HepG2 (cell line): ENCODE data around the gene PDIA4.

Source experiments
- CTCF ChIP-seq: sonication (generic); formaldehyde crosslinking; IDR thresholded peaks from 2 replicates; pipeline ENCODE4 v1.5.0; 2020; ENCODE audit warnings: mild to moderate bottlenecking, missing genetic modification reagents, moderate library complexity
- NFE2L2 ChIP-seq: fragments of 150-350 bp; IDR thresholded peaks from 2 replicates; pipeline ENCODE4 v1.6.1; 2014; ENCODE audit warnings: low read length
- ZNF276 ChIP-seq: sonication (generic); formaldehyde crosslinking; IDR thresholded peaks from 2 replicates; pipeline ENCODE4 v1.4.0; 2020; ENCODE audit warnings: mild to moderate bottlenecking, low read depth, missing genetic modification reagents

GRCh38 chr7:148958061-148958460 is 70.2 kb downstream of the PDIA4 start:
- no peak for TF ChIP-seq NFE2L2
- TF ChIP-seq ZNF276 (CRISPR knock-in tag) = no peak
- no peak for TF ChIP-seq CTCF (CRISPR knock-in tag)
